WTC11 (cell line): Measurements from ENCODE around the gene ANO3. TPM values are rescaled to one million over a fixed set of nuclear protein-coding genes. Genes with fewer than 3 reads are reported as not detected.

Experiments used
- ATAC-seq: fragments of 200-7000 bp; cut with Tn5 transposase; 2 replicates; pipeline ENCODE4 v1.10.0; 2021; ENCODE audit warnings: mild to moderate bottlenecking, moderate library complexity
- CTCF ChIA-PET: fragments of 300-600 bp; sonication (Branson Sonifier 250); formaldehyde crosslinking; loops from one replicate; lab custom pipeline; 2021; ENCODE audit warnings: antibody characterized with exemption; lab: Charles Lee
- POLR2A ChIA-PET: fragments of 350-600 bp; sonication (Branson Sonifier 250); formaldehyde crosslinking; loops from one replicate; lab custom pipeline; 2021; ENCODE audit warnings: antibody characterized with exemption; lab: Charles Lee
- DNase-seq: peaks from one replicate; pipeline ENCODE4 v3.0.0; 2021; ENCODE audit warnings: low spot score
- H3K27ac Mint-ChIP-seq: 2 replicates; pipeline ENCODE4 v1.8.0; 2021; ENCODE audit warnings: mixed read lengths
- H3K27me3 Mint-ChIP-seq: 2 replicates; pipeline ENCODE4 v1.8.0; 2021; ENCODE audit warnings: low read depth, mild to moderate bottlenecking, moderate library complexity, mixed read lengths
- H3K36me3 Mint-ChIP-seq: 2 replicates; pipeline ENCODE4 v1.8.0; 2021; ENCODE audit warnings: mixed read lengths
- H3K4me1 Mint-ChIP-seq: 2 replicates; pipeline ENCODE4 v1.8.0; 2022; ENCODE audit warnings: mixed read lengths
- H3K4me3 Mint-ChIP-seq: 2 replicates; pipeline ENCODE4 v1.8.0; 2021; ENCODE audit warnings: mild to moderate bottlenecking, moderate library complexity, mixed read lengths
- H3K9me3 Mint-ChIP-seq: 2 replicates; pipeline ENCODE4 v1.8.0; 2021; ENCODE audit warnings: mixed read lengths
- ATF3 ChIP-seq: sonication (generic); formaldehyde crosslinking; conservative IDR thresholded peaks from 2 replicates; pipeline ENCODE4 v1.8.1; 2022; ENCODE audit warnings: mild to moderate bottlenecking, missing genetic modification reagents
- ATF6 ChIP-seq: sonication (generic); formaldehyde crosslinking; IDR thresholded peaks from 2 replicates; pipeline ENCODE4 v1.8.1; 2023; ENCODE audit warnings: mild to moderate bottlenecking, missing genetic modification reagents
- CDX4 ChIP-seq: fragments of 250-450 bp; sonication (Bioruptor Pico); IDR thresholded peaks from 2 replicates; pipeline ENCODE4 v1.9.0; 2021; ENCODE audit warnings: moderate library complexity, mild to moderate bottlenecking, inconsistent platforms, borderline replicate concordance
- ESRRA ChIP-seq: sonication (generic); formaldehyde crosslinking; IDR thresholded peaks from 2 replicates; pipeline ENCODE4 v1.8.1; 2022; ENCODE audit warnings: mild to moderate bottlenecking, missing genetic modification reagents, borderline replicate concordance
- GTF2I ChIP-seq: fragments of 250-450 bp; sonication (Bioruptor Pico); conservative IDR thresholded peaks from 2 replicates; pipeline ENCODE4 v1.4.0; 2021; ENCODE audit warnings: mild to moderate bottlenecking
- NFYB ChIP-seq: sonication (generic); formaldehyde crosslinking; conservative IDR thresholded peaks from 2 replicates; pipeline ENCODE4 v1.8.0; 2022; ENCODE audit warnings: low read depth, missing genetic modification reagents
- NR1H2 ChIP-seq: sonication (generic); formaldehyde crosslinking; IDR thresholded peaks from 2 replicates; pipeline ENCODE4 v1.9.0; 2021; ENCODE audit warnings: mild to moderate bottlenecking, moderate library complexity, missing genetic modification reagents
- RELA ChIP-seq: sonication (generic); formaldehyde crosslinking; IDR thresholded peaks from 2 replicates; pipeline ENCODE4 v1.8.1; 2022; ENCODE audit warnings: missing genetic modification reagents, mild to moderate bottlenecking, borderline replicate concordance
- SMAD3 ChIP-seq: sonication (generic); formaldehyde crosslinking; IDR thresholded peaks from 2 replicates; pipeline ENCODE4 v1.8.0; 2022; ENCODE audit warnings: missing genetic modification reagents, mild to moderate bottlenecking, borderline replicate concordance
- SMAD4 ChIP-seq: sonication (generic); formaldehyde crosslinking; IDR thresholded peaks from 2 replicates; pipeline ENCODE4 v1.8.0; 2022; ENCODE audit warnings: mild to moderate bottlenecking, missing genetic modification reagents
- SOX15 ChIP-seq: fragments of 250-450 bp; sonication (Bioruptor Pico); IDR thresholded peaks from 2 replicates; pipeline ENCODE4 v1.9.0; 2021; ENCODE audit warnings: mild to moderate bottlenecking
- TEAD4 ChIP-seq: sonication (generic); formaldehyde crosslinking; IDR thresholded peaks from 2 replicates; pipeline ENCODE4 v1.8.0; 2022; ENCODE audit warnings: mild to moderate bottlenecking, missing genetic modification reagents
- ZBTB21 ChIP-seq: sonication (generic); formaldehyde crosslinking; IDR thresholded peaks from 2 replicates; pipeline ENCODE4 v1.8.1; 2023; ENCODE audit warnings: mild to moderate bottlenecking, missing genetic modification reagents, borderline replicate concordance
- ZNF138 ChIP-seq: sonication (generic); formaldehyde crosslinking; conservative IDR thresholded peaks from 2 replicates; pipeline ENCODE4 v1.8.1; 2022; ENCODE audit warnings: mild to moderate bottlenecking, moderate library complexity, missing genetic modification reagents
- ZNF219 ChIP-seq: sonication (generic); formaldehyde crosslinking; IDR thresholded peaks from 2 replicates; pipeline ENCODE4 v1.8.0; 2023; ENCODE audit warnings: missing genetic modification reagents, mild to moderate bottlenecking, borderline replicate concordance
- ZNF263 ChIP-seq: sonication (generic); formaldehyde crosslinking; IDR thresholded peaks from 2 replicates; pipeline ENCODE4 v1.8.1; 2022; ENCODE audit warnings: low read depth, mild to moderate bottlenecking, moderate library complexity, missing genetic modification reagents
- ZNF281 ChIP-seq: sonication (generic); formaldehyde crosslinking; IDR thresholded peaks from 2 replicates; pipeline ENCODE4 v1.8.0; 2023; ENCODE audit warnings: mild to moderate bottlenecking, missing genetic modification reagents
- ZNF396 ChIP-seq: fragments of 250-450 bp; sonication (Bioruptor Pico); IDR thresholded peaks from 2 replicates; pipeline ENCODE4 v1.8.0; 2021; ENCODE audit warnings: mild to moderate bottlenecking, moderate library complexity, borderline replicate concordance
- total RNA-seq: library from RNA; stranded (reverse); gene quantifications from 3 replicates; pipeline ENCODE4 v1.2.3, GENCODE V29; 2021
- TF ChIP-seq, protein P1 (sequence below): fragments of 200-600 bp; IDR thresholded peaks from 2 replicates; pipeline ENCODE4 v1.8.0; 2022; ENCODE audit warnings: antibody characterized with exemption
- TF ChIP-seq, protein P2 (sequence below): sonication (generic); formaldehyde crosslinking; IDR thresholded peaks from 2 replicates; pipeline ENCODE4 v1.8.0; 2022; ENCODE audit warnings: mild to moderate bottlenecking, missing genetic modification reagents
- TF ChIP-seq, protein P3 (sequence below): fragments of 250-450 bp; sonication (Bioruptor Pico); IDR thresholded peaks from 2 replicates; pipeline ENCODE4 v1.8.0; 2021; ENCODE audit warnings: mild to moderate bottlenecking

Gene ANO3
- total RNA-seq, 1 experiment from 2014 or later = 0.11 TPM

DNA sequence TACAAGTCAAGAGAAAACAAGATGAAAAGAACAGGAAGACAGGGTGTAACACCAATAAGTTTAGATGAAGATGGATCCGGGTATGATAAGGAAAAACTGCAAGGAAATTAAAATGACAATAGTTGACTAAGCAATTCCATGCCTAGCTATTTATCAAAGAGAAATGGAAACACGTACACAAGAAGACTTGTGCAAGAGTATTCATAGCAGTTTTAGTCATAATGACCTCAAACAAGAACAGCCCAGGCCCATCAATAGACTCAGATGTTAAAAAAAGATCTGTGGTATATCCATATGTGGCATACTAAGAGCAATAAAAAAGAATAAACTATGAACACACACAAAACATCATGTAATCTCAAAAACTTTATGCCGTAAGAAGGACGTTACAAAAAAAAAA is 356.8 kb downstream of the ANO3 start (continued):
- TF ChIP-seq ATF6 (CRISPR knock-in tag) (no peak), NR1H2 (CRISPR knock-in tag) (no peak), ZNF281 (CRISPR knock-in tag) (no peak), SMAD3 (no peak), CDX4 (CRISPR knock-in tag) (no peak), TEAD4 (no peak), RELA (CRISPR knock-in tag) (no peak), ZNF219 (CRISPR knock-in tag) (no peak), GTF2I (CRISPR knock-in tag) (no peak)
- TF ChIP-seq, protein P1, sequence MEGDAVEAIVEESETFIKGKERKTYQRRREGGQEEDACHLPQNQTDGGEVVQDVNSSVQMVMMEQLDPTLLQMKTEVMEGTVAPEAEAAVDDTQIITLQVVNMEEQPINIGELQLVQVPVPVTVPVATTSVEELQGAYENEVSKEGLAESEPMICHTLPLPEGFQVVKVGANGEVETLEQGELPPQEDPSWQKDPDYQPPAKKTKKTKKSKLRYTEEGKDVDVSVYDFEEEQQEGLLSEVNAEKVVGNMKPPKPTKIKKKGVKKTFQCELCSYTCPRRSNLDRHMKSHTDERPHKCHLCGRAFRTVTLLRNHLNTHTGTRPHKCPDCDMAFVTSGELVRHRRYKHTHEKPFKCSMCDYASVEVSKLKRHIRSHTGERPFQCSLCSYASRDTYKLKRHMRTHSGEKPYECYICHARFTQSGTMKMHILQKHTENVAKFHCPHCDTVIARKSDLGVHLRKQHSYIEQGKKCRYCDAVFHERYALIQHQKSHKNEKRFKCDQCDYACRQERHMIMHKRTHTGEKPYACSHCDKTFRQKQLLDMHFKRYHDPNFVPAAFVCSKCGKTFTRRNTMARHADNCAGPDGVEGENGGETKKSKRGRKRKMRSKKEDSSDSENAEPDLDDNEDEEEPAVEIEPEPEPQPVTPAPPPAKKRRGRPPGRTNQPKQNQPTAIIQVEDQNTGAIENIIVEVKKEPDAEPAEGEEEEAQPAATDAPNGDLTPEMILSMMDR = no peak
- TF ChIP-seq, protein P2, sequence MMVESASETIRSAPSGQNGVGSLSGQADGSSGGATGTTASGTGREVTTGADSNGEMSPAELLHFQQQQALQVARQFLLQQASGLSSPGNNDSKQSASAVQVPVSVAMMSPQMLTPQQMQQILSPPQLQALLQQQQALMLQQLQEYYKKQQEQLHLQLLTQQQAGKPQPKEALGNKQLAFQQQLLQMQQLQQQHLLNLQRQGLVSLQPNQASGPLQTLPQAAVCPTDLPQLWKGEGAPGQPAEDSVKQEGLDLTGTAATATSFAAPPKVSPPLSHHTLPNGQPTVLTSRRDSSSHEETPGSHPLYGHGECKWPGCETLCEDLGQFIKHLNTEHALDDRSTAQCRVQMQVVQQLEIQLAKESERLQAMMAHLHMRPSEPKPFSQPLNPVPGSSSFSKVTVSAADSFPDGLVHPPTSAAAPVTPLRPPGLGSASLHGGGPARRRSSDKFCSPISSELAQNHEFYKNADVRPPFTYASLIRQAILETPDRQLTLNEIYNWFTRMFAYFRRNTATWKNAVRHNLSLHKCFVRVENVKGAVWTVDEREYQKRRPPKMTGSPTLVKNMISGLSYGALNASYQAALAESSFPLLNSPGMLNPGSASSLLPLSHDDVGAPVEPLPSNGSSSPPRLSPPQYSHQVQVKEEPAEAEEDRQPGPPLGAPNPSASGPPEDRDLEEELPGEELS (CRISPR knock-in tag) = no peak
- TF ChIP-seq, protein P3, sequence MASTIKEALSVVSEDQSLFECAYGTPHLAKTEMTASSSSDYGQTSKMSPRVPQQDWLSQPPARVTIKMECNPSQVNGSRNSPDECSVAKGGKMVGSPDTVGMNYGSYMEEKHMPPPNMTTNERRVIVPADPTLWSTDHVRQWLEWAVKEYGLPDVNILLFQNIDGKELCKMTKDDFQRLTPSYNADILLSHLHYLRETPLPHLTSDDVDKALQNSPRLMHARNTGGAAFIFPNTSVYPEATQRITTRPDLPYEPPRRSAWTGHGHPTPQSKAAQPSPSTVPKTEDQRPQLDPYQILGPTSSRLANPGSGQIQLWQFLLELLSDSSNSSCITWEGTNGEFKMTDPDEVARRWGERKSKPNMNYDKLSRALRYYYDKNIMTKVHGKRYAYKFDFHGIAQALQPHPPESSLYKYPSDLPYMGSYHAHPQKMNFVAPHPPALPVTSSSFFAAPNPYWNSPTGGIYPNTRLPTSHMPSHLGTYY (CRISPR knock-in tag) = no peak

- Mint-ChIP-seq H3K4me3 (no peak overlapping the region), H3K4me1 (peaks cover 3% of the 10 kb centered on the region), H3K36me3 (no peaks in the 10 kb centered on the region), H3K27ac (no peak overlapping the region), H3K9me3 (no peaks in the 10 kb centered on the region), H3K27me3 (no peaks in the 10 kb centered on the region)
- CTCF ChIA-PET = no interaction called here
- ATAC-seq (no peak), DNase-seq (no peak)
- POLR2A ChIA-PET = no interaction called here
- TF ChIP-seq ZNF138 (CRISPR knock-in tag) (no peak), NFYB (CRISPR knock-in tag) (no peak), ESRRA (no peak), SMAD4 (no peak), ATF3 (CRISPR knock-in tag) (no peak), ZNF263 (CRISPR knock-in tag) (no peak), SMAD3 (no peak), SOX15 (no peak), ZNF396 (CRISPR knock-in tag) (no peak), ZBTB21 (CRISPR knock-in tag) (no peak)
- TF ChIP-seq, protein P3 (CRISPR knock-in tag) = no peak
These were observed 364.4 kb downstream of the ANO3 start for GRCh38 chr11:26696330-26696729.
